ENCODE measurements around the gene ZNF888.
"Not testable (repeated sequence)": the region's sequence is repeated elsewhere in the genome, so short reads cannot be mapped to it uniquely, and the experiment has no call there.

Gene ZNF888

GRCh38 chr19:52904052-52904780 lies 19.0 kb downstream of the ZNF888 start:
- H3K9me3 ChIP-seq (ENCODE audit: control insufficient read depth, low read length); DNase-seq; H3K4me3 ChIP-seq (ENCODE audit: insufficient read depth, low read depth, low read length, poor library complexity, severe bottlenecking); H3K27ac ChIP-seq (ENCODE audit: insufficient read depth, low read length, poor library complexity, severe bottlenecking); H3K27me3 ChIP-seq (replicated peaks; ENCODE audit: control insufficient read depth, insufficient read depth, low read length, poor library complexity, severe bottlenecking); H3K4me1 ChIP-seq (ENCODE audit: control insufficient read depth, insufficient read depth, low read length, poor library complexity, severe bottlenecking): not testable (repeated sequence)
- H3K36me3 ChIP-seq (ENCODE audit: control insufficient read depth, insufficient read depth, low read length), result peaks cover 13% of the 10 kb centered on the region

- no peaks in the 10 kb centered on the region for H3K9me3 ChIP-seq (ENCODE audit: control insufficient read depth, low read length)
- no peak for DNase-seq
- no peak overlapping the region for H3K27ac ChIP-seq (ENCODE audit: insufficient read depth, low read length, poor library complexity, severe bottlenecking)
- H3K36me3 ChIP-seq (ENCODE audit: control insufficient read depth, insufficient read depth, low read length), result no peaks in the 10 kb centered on the region
- peaks cover 9% of the 10 kb centered on the region for H3K4me1 ChIP-seq (ENCODE audit: control insufficient read depth, insufficient read depth, low read length, poor library complexity, severe bottlenecking)
- no peaks in the 10 kb centered on the region for H3K27me3 ChIP-seq (replicated peaks; ENCODE audit: control insufficient read depth, insufficient read depth, low read length, poor library complexity, severe bottlenecking)
- no peak overlapping the region for H3K4me3 ChIP-seq (ENCODE audit: insufficient read depth, low read depth, low read length, poor library complexity, severe bottlenecking)
Measured at GRCh38 chr19:52901842-52902241, 21.4 kb downstream of the ZNF888 start.

DNA sequence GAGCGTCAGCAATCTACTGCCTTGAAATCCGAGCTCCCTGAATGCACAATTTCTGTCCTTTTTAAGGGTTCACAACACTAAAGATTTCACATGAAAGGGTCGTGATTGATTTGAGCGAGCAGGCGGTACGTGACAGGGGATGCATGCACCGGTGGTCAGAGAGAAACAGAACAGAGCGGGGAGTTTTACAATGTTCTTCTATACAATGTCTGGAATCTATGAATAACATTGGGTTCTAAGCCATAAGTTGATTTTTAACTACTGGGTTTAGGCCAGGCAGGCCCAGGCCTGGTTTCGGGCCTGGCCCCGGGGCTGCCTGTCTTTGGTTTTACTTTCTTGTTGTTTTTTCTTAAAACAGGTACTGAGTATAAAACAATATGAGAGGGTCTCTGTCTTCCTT lies 24.6 kb downstream of the ZNF888 start:
- not testable (repeated sequence) for H3K4me3 ChIP-seq (ENCODE audit: insufficient read depth, low read depth, low read length, poor library complexity, severe bottlenecking); DNase-seq; H3K27me3 ChIP-seq (replicated peaks; ENCODE audit: control insufficient read depth, insufficient read depth, low read length, poor library complexity, severe bottlenecking); H3K9me3 ChIP-seq (ENCODE audit: control insufficient read depth, low read length); H3K27ac ChIP-seq (ENCODE audit: insufficient read depth, low read length, poor library complexity, severe bottlenecking); H3K36me3 ChIP-seq (ENCODE audit: control insufficient read depth, insufficient read depth, low read length)
- H3K4me1 ChIP-seq (ENCODE audit: control insufficient read depth, insufficient read depth, low read length, poor library complexity, severe bottlenecking), result peaks cover 10% of the 10 kb centered on the region

GRCh38 chr19:52898101-52898500 lies 25.1 kb downstream of the ZNF888 start:
- Histone ChIP-seq H3K36me3 (ENCODE audit: control insufficient read depth, insufficient read depth, low read length) (no peaks in the 10 kb centered on the region), H3K4me1 (ENCODE audit: control insufficient read depth, insufficient read depth, low read length, poor library complexity, severe bottlenecking) (peaks cover 10% of the 10 kb centered on the region), H3K9me3 (ENCODE audit: control insufficient read depth, low read length) (no peaks in the 10 kb centered on the region), H3K27me3 (replicated peaks; ENCODE audit: control insufficient read depth, insufficient read depth, low read length, poor library complexity, severe bottlenecking) (no peaks in the 10 kb centered on the region), H3K4me3 (ENCODE audit: insufficient read depth, low read depth, low read length, poor library complexity, severe bottlenecking) (peak overlapping the region; percentile 80), H3K27ac (ENCODE audit: insufficient read depth, low read length, poor library complexity, severe bottlenecking) (no peak overlapping the region)
- no peak for DNase-seq

- Histone ChIP-seq H3K27me3 (replicated peaks; ENCODE audit: control insufficient read depth, insufficient read depth, low read length, poor library complexity, severe bottlenecking) (no peaks in the 10 kb centered on the region), H3K4me1 (ENCODE audit: control insufficient read depth, insufficient read depth, low read length, poor library complexity, severe bottlenecking) (peaks cover 10% of the 10 kb centered on the region), H3K36me3 (ENCODE audit: control insufficient read depth, insufficient read depth, low read length) (no peaks in the 10 kb centered on the region), H3K4me3 (ENCODE audit: insufficient read depth, low read depth, low read length, poor library complexity, severe bottlenecking) (peak within 1 kb of the TSS; percentile 80), H3K9me3 (ENCODE audit: control insufficient read depth, low read length) (no peaks in the 10 kb centered on the region), H3K27ac (ENCODE audit: insufficient read depth, low read length, poor library complexity, severe bottlenecking) (peak within 1 kb of the TSS; percentile 59)
- DNase-seq, result peak; percentile 82 to 91 (median 85)
Measured at GRCh38 chr19:52897138-52897935, 25.9 kb downstream of the ZNF888 start, which contains the start of gene ZNF320. ZNF320 (minus strand) TSS chr19:52897635; CDS start chr19:52890255, 7,380 bp downstream.

DNA sequence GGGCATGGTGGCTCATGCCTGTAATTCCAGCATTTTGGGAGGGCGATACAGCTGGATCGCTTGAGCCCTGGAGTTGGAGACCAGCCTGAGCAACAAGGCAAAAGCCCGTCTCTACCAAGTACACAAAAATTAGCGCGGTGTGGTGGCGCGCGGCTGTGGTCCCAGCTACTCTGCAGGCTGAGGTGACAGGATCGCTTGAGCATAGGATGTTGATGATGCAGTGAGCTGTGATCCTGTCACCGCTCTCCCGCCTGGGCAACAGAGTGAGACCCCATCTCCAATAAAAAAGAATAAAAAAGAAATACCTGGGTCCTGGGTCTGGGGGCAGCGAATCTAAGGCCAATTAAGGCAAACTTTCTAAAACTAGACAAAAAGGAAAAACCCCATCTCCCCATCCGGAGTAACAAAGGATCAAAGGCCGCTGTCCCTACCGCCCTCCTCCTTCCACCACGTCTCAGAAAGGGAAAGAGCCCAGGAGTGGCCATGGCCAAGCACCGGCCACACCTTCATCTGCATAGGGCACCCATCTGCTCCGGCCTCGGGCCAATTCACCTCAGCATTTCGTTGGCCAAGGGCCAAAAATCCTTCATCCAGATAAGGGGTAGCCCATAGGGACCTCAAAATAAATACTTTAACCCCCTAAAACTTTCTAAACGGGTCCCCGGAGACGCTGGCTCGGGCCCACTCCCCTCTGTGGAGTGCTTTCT lies 26.6 kb downstream of the ZNF888 start:
- no peaks in the 10 kb centered on the region for H3K27me3 ChIP-seq (replicated peaks; ENCODE audit: control insufficient read depth, insufficient read depth, low read length, poor library complexity, severe bottlenecking)
- H3K4me3 ChIP-seq (ENCODE audit: insufficient read depth, low read depth, low read length, poor library complexity, severe bottlenecking), result peak overlapping the region; percentile 80
- no peaks in the 10 kb centered on the region for H3K9me3 ChIP-seq (ENCODE audit: control insufficient read depth, low read length)
- peak overlapping the region; percentile 59 for H3K27ac ChIP-seq (ENCODE audit: insufficient read depth, low read length, poor library complexity, severe bottlenecking)
- DNase-seq, result no peak
- no peaks in the 10 kb centered on the region for H3K36me3 ChIP-seq (ENCODE audit: control insufficient read depth, insufficient read depth, low read length)
- peaks cover 10% of the 10 kb centered on the region for H3K4me1 ChIP-seq (ENCODE audit: control insufficient read depth, insufficient read depth, low read length, poor library complexity, severe bottlenecking)

DNA sequence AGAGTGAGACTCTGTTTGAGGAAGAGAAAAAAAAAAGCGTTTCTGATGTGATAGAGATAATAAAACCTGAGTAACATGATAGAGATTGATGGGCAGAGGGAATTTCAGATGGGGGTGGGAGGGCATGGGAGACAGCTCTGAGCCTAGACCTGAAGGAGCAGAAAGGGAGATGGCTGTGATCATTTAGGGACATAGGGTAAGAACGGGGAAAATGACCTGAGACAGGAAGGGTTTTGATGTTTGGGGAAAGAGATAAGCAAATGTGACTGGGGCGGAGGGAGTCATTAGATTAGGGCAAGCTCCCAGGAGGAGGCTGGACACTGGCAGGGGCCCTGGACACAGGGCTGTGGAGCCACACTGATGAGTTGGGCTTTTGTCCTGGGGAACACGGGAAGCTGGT lies 31.9 kb downstream of the ZNF888 start:
- Histone ChIP-seq H3K27me3 (replicated peaks; ENCODE audit: control insufficient read depth, insufficient read depth, low read length, poor library complexity, severe bottlenecking) (no peaks in the 10 kb centered on the region), H3K27ac (ENCODE audit: insufficient read depth, low read length, poor library complexity, severe bottlenecking) (no peak overlapping the region), H3K36me3 (ENCODE audit: control insufficient read depth, insufficient read depth, low read length) (peaks cover 25% of the 10 kb centered on the region), H3K4me1 (ENCODE audit: control insufficient read depth, insufficient read depth, low read length, poor library complexity, severe bottlenecking) (no peaks in the 10 kb centered on the region), H3K4me3 (ENCODE audit: insufficient read depth, low read depth, low read length, poor library complexity, severe bottlenecking) (no peak overlapping the region), H3K9me3 (ENCODE audit: control insufficient read depth, low read length) (no peaks in the 10 kb centered on the region)
- DNase-seq, result no peak

DNA sequence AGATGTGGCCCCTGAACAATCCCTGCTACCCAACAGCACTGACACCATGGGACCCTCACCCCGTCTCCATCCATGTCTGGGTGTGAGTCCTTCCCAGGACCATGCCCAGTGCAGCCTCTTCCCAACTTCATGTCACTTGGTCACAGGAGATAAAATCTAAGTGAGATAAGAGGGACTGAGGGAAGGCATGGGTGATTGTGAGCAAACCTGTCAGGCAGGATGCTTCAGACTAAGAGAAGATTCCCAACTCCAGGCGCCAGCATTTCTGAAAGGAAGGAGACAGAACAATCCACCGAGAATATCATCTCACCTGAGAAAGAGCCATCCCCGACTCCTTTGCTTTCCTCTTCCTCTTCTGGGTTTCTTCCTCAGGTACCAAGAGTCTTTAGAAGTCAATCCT lies 33.3 kb downstream of the ZNF888 start:
- Histone ChIP-seq H3K4me3 (ENCODE audit: insufficient read depth, low read depth, low read length, poor library complexity, severe bottlenecking) (no peak overlapping the region), H3K4me1 (ENCODE audit: control insufficient read depth, insufficient read depth, low read length, poor library complexity, severe bottlenecking) (no peaks in the 10 kb centered on the region), H3K9me3 (ENCODE audit: control insufficient read depth, low read length) (no peaks in the 10 kb centered on the region), H3K27me3 (replicated peaks; ENCODE audit: control insufficient read depth, insufficient read depth, low read length, poor library complexity, severe bottlenecking) (no peaks in the 10 kb centered on the region), H3K36me3 (ENCODE audit: control insufficient read depth, insufficient read depth, low read length) (peaks cover 30% of the 10 kb centered on the region), H3K27ac (ENCODE audit: insufficient read depth, low read length, poor library complexity, severe bottlenecking) (no peak overlapping the region)
- DNase-seq, result no peak

DNA sequence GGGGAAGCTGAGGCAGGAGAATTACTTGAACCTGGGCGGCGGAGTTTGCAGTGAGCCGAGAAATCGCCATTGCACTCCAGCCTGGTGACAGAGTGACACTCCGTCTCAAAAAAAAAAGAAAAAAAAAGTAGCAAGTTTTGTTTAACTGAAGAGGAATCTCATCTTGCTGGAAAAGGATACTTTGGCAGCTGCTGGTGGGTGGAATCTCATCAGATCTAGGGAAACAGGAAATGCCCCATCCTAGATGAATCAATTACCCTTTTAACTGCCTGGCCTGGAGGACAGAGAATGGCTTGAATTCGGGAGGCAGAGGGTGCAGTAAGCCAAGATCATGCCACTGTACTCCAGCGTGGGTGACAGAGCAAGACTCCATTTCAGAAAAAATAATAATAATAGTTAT lies 34.2 kb downstream of the ZNF888 start:
- Histone ChIP-seq H3K27me3 (replicated peaks; ENCODE audit: control insufficient read depth, insufficient read depth, low read length, poor library complexity, severe bottlenecking) (no peaks in the 10 kb centered on the region), H3K4me1 (ENCODE audit: control insufficient read depth, insufficient read depth, low read length, poor library complexity, severe bottlenecking) (no peaks in the 10 kb centered on the region), H3K27ac (ENCODE audit: insufficient read depth, low read length, poor library complexity, severe bottlenecking) (no peak overlapping the region), H3K4me3 (ENCODE audit: insufficient read depth, low read depth, low read length, poor library complexity, severe bottlenecking) (no peak overlapping the region), H3K36me3 (ENCODE audit: control insufficient read depth, insufficient read depth, low read length) (peaks cover 38% of the 10 kb centered on the region), H3K9me3 (ENCODE audit: control insufficient read depth, low read length) (peaks cover 2% of the 10 kb centered on the region)
- DNase-seq, result no peak
